AG09319 (cell line): ENCODE data around the gene CD248.

Experiments
- DNase-seq: peaks from one replicate; pipeline ENCODE4 v3.0.0-alpha.2; 2010; ENCODE audit warnings: low read depth; ENCODE audit errors: extremely low read depth
- CTCF ChIP-seq: IDR thresholded peaks from 2 replicates; pipeline ENCODE4 v1.5.1; 2011; ENCODE audit warnings: low read depth, mild to moderate bottlenecking, inconsistent platforms, low read length, moderate library complexity

Gene CD248

DNA sequence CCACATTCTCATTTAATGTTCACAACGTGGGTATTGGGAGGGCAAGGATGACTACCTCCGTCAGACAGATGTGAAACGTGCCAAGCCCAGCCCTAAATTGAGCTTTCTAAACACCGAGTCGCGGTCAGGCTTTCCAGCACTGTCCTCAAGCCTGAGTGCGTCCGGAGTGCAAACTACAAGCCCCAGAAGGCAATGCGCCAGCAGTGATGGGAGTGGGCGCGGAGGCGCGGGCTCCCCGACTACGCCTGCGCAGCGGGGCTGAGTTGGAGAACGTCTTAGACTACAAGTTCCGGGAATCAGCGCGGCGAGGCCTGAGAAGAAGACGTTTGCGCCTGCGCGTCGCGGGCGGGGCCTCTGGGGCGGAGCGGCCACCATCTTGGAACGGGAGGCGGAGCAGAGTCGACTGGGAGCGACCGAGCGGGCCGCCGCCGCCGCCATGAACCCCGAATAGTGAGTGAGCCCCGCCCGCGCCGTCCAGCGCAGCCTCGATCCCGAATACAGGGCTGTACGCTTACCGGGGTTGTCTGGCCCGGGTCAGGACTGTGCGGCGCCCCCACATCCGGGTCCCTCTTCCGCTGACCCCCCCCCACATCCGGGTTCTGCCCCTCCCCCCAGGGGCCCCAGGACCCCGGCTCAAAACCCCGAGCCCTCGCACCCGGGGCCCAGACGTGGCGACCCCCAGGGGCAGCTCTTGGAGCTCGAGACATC, 48.4 kb downstream of the CD248 start, which contains the start of gene RAB1B:
RAB1B (plus strand) TSS at position 396 of the 708 bp plus-strand sequence; CDS start at position 437, 41 bp downstream.
- no peak for TF ChIP-seq CTCF
- peak; percentile 99 for DNase-seq

GRCh38 chr11:66267379-66268243, 49.2 kb downstream of the CD248 start:
- DNase-seq: peak; percentile 74
- TF ChIP-seq CTCF: no peak; the same call in 1 of the 2 replicates

GRCh38 chr11:66267039-66267378, 49.8 kb downstream of the CD248 start:
- TF ChIP-seq CTCF: no peak; the same call in 1 of the 2 replicates
- no peak for DNase-seq

GRCh38 chr11:66266378-66267038, 50.3 kb downstream of the CD248 start:
- DNase-seq: no peak
- no peak for TF ChIP-seq CTCF

DNA sequence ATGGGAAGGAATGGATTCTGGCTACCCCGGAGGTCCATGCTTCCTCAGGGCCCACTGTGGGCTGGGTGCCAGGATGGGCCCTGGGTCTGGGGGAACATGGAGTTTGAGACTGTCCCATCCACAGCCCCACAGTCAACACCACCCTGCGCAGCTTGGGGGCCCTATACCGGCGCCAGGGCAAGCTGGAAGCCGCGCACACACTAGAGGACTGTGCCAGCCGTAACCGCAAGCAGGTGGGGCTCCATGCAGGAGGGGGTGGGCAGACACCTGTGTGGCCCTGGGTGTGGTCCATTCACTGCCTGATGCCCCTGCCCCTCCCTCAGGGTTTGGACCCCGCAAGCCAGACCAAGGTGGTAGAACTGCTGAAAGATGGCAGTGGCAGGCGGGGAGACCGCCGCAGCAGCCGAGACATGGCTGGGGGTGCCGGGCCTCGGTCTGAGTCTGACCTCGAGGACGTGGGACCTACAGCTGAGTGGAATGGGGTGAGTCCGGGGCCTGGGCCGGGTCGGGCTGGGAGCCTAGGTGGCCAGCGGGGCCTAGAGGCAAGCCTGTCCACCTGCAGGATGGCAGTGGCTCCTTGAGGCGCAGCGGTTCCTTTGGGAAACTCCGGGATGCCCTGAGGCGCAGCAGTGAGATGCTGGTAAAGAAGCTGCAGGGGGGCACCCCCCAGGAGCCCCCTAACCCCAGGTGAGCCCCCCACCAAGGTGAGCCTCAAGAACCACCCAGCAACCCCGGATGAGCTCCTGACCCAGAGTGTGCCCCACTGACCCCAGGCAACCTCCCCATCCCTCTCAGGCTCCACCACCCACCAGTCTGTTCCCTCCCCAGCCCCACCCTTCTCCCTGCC, 51.1 kb downstream of the CD248 start:
- no peak for TF ChIP-seq CTCF
- no peak for DNase-seq

GRCh38 chr11:66264914-66265313, 51.9 kb downstream of the CD248 start:
- TF ChIP-seq CTCF: peak; percentile 25
- DNase-seq: no peak
